CD14-positive monocyte (primary cell): ENCODE measurements around the gene GRM2. TPM values are rescaled to one million over a fixed set of nuclear protein-coding genes. Genes with fewer than 3 reads are reported as not detected.

Source experiments
- DNase-seq, 3 donors: peaks; one replicate each; pipeline ENCODE4 v3.0.0-alpha.2; 2011 to 2022
- H2AFZ ChIP-seq: 2 replicates; pipeline ENCODE4 v1.6.0; 2012; ENCODE audit warnings: mild to moderate bottlenecking, low read depth, low read length, inconsistent platforms; ENCODE audit not compliant: insufficient read depth, poor library complexity, severe bottlenecking
- H3K27ac ChIP-seq, 2 donors: 1 replicate in 1 of 2; 2 replicates in 1 of 2; pipeline ENCODE4 v1.5.1; 2012 to 2013; ENCODE audit warnings: low read length in 2 of 2, control low read depth in 1 of 2, inconsistent platforms in 1 of 2, low read depth in 1 of 2, mild to moderate bottlenecking in 1 of 2
- H3K27me3 ChIP-seq, 2 donors: one replicate each; pipeline versions ENCODE4 v1.6.0 to v1.6.1; 2011 to 2013; ENCODE audit warnings: low read length in 2 of 2; ENCODE audit not compliant: control insufficient read depth in 2 of 2, insufficient read depth in 2 of 2
- H3K36me3 ChIP-seq, 2 donors: replicated peaks in 1 of 2; 1 replicate in 1 of 2; 2 replicates in 1 of 2; pipeline versions ENCODE4 v1.5.1 to v1.6.1; 2012 to 2013; ENCODE audit warnings: low read length in 2 of 2, control low read depth in 1 of 2, inconsistent platforms in 1 of 2, mild to moderate bottlenecking in 1 of 2; ENCODE audit not compliant: insufficient read depth in 2 of 2, control insufficient read depth in 1 of 2
- H3K4me1 ChIP-seq, 2 donors: 1 replicate in 1 of 2; 2 replicates in 1 of 2; pipeline versions ENCODE4 v1.5.1 to v1.6.1; 2012 to 2013; ENCODE audit warnings: low read length in 2 of 2, control low read depth in 1 of 2, inconsistent platforms in 1 of 2, mild to moderate bottlenecking in 1 of 2, moderate library complexity in 1 of 2; ENCODE audit not compliant: insufficient read depth in 2 of 2, control insufficient read depth in 1 of 2
- H3K4me2 ChIP-seq: replicated peaks from 2 replicates; pipeline ENCODE3; 2012; ENCODE audit warnings: low read length, moderate library complexity, mild to moderate bottlenecking; ENCODE audit not compliant: poor library complexity, severe bottlenecking; ENCODE audit errors: extremely low read depth
- H3K4me3 ChIP-seq, 3 experiments: fragments of 200-600 bp in 1 of 3; sonication (generic) in 1 of 3; replicated peaks in 1 of 3; 1 replicate in 2 of 3; 2 replicates in 1 of 3; pipeline ENCODE4 v1.5.1; 2011 to 2013; ENCODE audit warnings: low read length in 3 of 3, mild to moderate bottlenecking in 3 of 3, control low read depth in 2 of 3, low read depth in 2 of 3, inconsistent platforms in 1 of 3, moderate library complexity in 1 of 3
- H3K79me2 ChIP-seq: 2 replicates; pipeline ENCODE4 v1.6.0; 2012; ENCODE audit warnings: mild to moderate bottlenecking, control low read depth, inconsistent platforms, low read length, moderate library complexity; ENCODE audit not compliant: insufficient read depth
- H3K9ac ChIP-seq: 2 replicates; pipeline ENCODE4 v1.6.0; 2017; ENCODE audit warnings: low read length, mild to moderate bottlenecking; ENCODE audit not compliant: insufficient read depth, poor library complexity, severe bottlenecking
- H3K9me3 ChIP-seq, 2 donors: replicated peaks in 1 of 2; 1 replicate in 1 of 2; 2 replicates in 1 of 2; pipeline versions ENCODE4 v1.5.1 to v1.6.1; 2012 to 2013; ENCODE audit warnings: low read length in 2 of 2, control low read depth in 1 of 2; ENCODE audit not compliant: control insufficient read depth in 1 of 2, insufficient read depth in 1 of 2
- H4K20me1 ChIP-seq: 2 replicates; pipeline ENCODE4 v1.6.0; 2012; ENCODE audit warnings: mild to moderate bottlenecking, low read length, control low read depth, moderate library complexity; ENCODE audit not compliant: insufficient read depth
- H3K27ac Mint-ChIP-seq, 7 donors: one replicate each; pipeline ENCODE4 v1.8.0; 2020; ENCODE audit warnings: mild to moderate bottlenecking in 7 of 7, mixed read lengths in 7 of 7, moderate library complexity in 6 of 7, inconsistent platforms in 2 of 7
- H3K27me3 Mint-ChIP-seq, 3 donors: one replicate each; pipeline ENCODE4 v1.8.0; 2021 to 2022; ENCODE audit warnings: low read depth in 3 of 3, mild to moderate bottlenecking in 3 of 3, mixed read lengths in 3 of 3, moderate library complexity in 3 of 3, inconsistent platforms in 1 of 3
- H3K36me3 Mint-ChIP-seq, 2 donors: one replicate each; pipeline ENCODE4 v1.8.0; 2020; ENCODE audit warnings: mixed read lengths in 2 of 2, inconsistent platforms in 1 of 2, mild to moderate bottlenecking in 1 of 2
- H3K4me1 Mint-ChIP-seq: one replicate; pipeline ENCODE4 v1.8.0; 2020; ENCODE audit warnings: mild to moderate bottlenecking, mixed read lengths
- H3K4me3 Mint-ChIP-seq, 2 donors: one replicate each; pipeline ENCODE4 v1.8.0; 2020; ENCODE audit warnings: mild to moderate bottlenecking in 2 of 2, mixed read lengths in 2 of 2, moderate library complexity in 1 of 2
- H3K9me3 Mint-ChIP-seq, 7 donors: one replicate each; pipeline ENCODE4 v1.8.0; 2020 to 2022; ENCODE audit warnings: mixed read lengths in 7 of 7, mild to moderate bottlenecking in 6 of 7, moderate library complexity in 6 of 7, inconsistent platforms in 2 of 7
- WGBS: methylation state at CpG from one replicate; pipeline ENCODE4 v1.1.5; 2013; ENCODE audit warnings: missing lambda C conversion rate; ENCODE audit not compliant: insufficient coverage; 5-methylcytosine and 5-hydroxymethylcytosine counted together
- intact Hi-C, 2 donors: fragments of 100-400 bp; cut with micrococcal nuclease; formaldehyde crosslinking; loops; one replicate each; pipeline versions ENCODE4 v1.15.0 to v1.15.1; 2023
- polyA plus RNA-seq, 3 donors: library from polyadenylated mRNA; depleted of rRNA in 1 of 3; unstranded in 2 of 3; stranded (reverse) in 1 of 3; fragments of 300-500 nt in 2 of 3; fragments of >200 nt in 1 of 3; fragmentation: Illumina TruSeq in 2 of 3; gene quantifications; 1 replicate in 2 of 3; 2 replicates in 1 of 3; pipeline ENCODE4 v1.2.3, GENCODE V29; 2012 to 2021
- TF ChIP-seq, protein P1 (sequence below): fragments of 200-600 bp; IDR thresholded peaks from one replicate; pipeline ENCODE4 v1.8.0; 2022; ENCODE audit warnings: antibody characterized with exemption, mild to moderate bottlenecking

GRM2 gene
- polyA plus RNA-seq, 3 donors, result 0.72 TPM; not detected in 2

DNA sequence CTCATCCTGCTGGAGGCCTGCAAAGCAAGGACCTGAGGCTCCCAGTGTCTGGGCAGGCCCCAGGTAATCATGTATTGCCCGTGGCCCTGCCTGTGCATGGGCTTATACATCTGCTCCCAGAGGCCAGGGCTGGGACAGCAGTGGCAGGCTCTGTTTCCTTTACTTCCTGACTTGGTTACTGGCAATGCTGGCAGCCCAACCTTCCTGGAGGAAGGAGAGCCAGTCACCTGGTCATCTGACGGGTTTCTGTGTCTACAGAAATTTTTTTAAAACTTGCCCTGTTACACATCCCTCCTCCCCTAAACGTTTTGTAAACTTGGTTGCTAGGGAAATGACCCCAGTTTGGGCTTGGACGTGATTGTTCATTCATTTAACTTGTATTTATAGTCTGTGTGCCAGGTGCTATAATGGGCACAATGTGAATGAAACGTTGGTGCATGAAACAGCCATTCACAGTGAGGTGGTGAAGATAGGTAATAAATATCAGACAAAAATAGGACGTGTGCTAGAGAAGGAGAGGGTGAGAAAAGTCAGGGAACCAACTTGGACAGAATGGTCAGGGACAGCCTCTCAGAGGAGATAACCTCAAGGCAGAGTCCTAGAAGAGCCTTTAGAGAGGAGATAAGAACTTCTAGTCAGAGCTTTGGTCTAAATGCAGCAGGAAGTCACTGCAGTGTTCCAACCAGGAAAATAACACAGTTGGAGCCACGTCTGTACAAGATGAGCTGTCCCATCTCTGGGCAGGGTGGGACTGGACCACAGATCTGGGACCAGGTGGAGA, 21.7 kb upstream of the GRM2 start:
- intact Hi-C loops, result loop anchor here in 1 of 2 donors (5.0 kb wide), 3 partner anchors 43 to 303 kb away; partner anchors contain the start of gene DCAF1
- H3K27ac Mint-ChIP-seq, result peak overlapping the region; percentile 6 to 91 (median 71)
- H3K9me3 ChIP-seq, result no peaks in the 10 kb centered on the region
- WGBS, result 51% methylated on average over 3 of the region's 7 CpGs
- H3K27me3 ChIP-seq, result no peaks in the 10 kb centered on the region
- no peak overlapping the region for H3K4me3 Mint-ChIP-seq
- H3K4me3 ChIP-seq, result no peak overlapping the region
- H4K20me1 ChIP-seq, result peaks cover 80% of the 10 kb centered on the region
- H3K9me3 Mint-ChIP-seq, result no peaks in the 10 kb centered on the region
- H3K4me1 Mint-ChIP-seq, result peaks cover 67% of the 10 kb centered on the region
- peaks cover 33% of the 10 kb centered on the region for H3K79me2 ChIP-seq
- peak overlapping the region in 1 of 2 donors; percentile 72 for H3K27ac ChIP-seq
- peaks cover 0 to 5% (median 3%) of the 10 kb centered on the region in 3 donors for H3K27me3 Mint-ChIP-seq
- H2AFZ ChIP-seq, result no peak overlapping the region
- peaks cover 38 to 73% of the 10 kb centered on the region in 2 donors for H3K36me3 ChIP-seq
- H3K4me2 ChIP-seq, result no peak overlapping the region
- no peak for DNase-seq
- H3K4me1 ChIP-seq, result peaks cover 40 to 46% of the 10 kb centered on the region in 2 donors
- peaks cover 59 to 75% of the 10 kb centered on the region in 2 donors for H3K36me3 Mint-ChIP-seq
- peak overlapping the region; percentile 36 for H3K9ac ChIP-seq
- TF ChIP-seq, protein P1, sequence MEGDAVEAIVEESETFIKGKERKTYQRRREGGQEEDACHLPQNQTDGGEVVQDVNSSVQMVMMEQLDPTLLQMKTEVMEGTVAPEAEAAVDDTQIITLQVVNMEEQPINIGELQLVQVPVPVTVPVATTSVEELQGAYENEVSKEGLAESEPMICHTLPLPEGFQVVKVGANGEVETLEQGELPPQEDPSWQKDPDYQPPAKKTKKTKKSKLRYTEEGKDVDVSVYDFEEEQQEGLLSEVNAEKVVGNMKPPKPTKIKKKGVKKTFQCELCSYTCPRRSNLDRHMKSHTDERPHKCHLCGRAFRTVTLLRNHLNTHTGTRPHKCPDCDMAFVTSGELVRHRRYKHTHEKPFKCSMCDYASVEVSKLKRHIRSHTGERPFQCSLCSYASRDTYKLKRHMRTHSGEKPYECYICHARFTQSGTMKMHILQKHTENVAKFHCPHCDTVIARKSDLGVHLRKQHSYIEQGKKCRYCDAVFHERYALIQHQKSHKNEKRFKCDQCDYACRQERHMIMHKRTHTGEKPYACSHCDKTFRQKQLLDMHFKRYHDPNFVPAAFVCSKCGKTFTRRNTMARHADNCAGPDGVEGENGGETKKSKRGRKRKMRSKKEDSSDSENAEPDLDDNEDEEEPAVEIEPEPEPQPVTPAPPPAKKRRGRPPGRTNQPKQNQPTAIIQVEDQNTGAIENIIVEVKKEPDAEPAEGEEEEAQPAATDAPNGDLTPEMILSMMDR, result no peak

DNA sequence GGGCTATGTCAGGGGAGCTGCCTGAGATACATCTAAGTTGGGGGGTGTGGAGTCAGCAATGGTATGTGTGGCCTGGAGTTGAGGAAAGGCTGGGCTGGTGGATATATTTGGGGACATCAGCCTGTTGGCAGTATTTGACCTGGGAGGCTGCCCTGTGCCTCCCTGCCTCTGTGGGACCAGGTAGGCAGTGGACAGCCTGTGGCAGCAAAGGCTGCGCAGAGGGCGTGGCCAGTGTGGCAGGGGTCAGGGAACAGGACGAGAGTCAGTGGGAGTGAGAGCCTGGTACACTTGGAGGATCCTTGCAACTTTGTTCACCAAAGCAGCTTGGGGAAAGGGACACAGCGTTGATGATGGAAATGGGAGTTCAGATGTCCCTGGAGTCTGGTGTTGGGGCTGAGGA, 20.8 kb upstream of the GRM2 start:
- Histone ChIP-seq H3K9ac (peak overlapping the region; percentile 36), H3K79me2 (peaks cover 30% of the 10 kb centered on the region), H3K4me1 (peaks cover 31 to 37% of the 10 kb centered on the region in 2 donors), H3K27me3 (no peaks in the 10 kb centered on the region), H3K4me3 (peak overlapping the region in 1 of 3 experiments; percentile 22), H2AFZ (no peak overlapping the region), H3K27ac (peak overlapping the region; percentile 18 to 72), H3K36me3 (peaks cover 44 to 82% of the 10 kb centered on the region in 2 donors), H3K9me3 (no peaks in the 10 kb centered on the region), H3K4me2 (peak overlapping the region; percentile 40), H4K20me1 (peaks cover 78% of the 10 kb centered on the region)
- intact Hi-C loops, result no loop called here
- peaks cover 58% of the 10 kb centered on the region for H3K4me1 Mint-ChIP-seq
- 72% methylated on average over 4 of the region's 4 CpGs for WGBS
- TF ChIP-seq, protein P1, result no peak
- DNase-seq, result no peak
- H3K27me3 Mint-ChIP-seq, result peaks cover 0 to 5% (median 3%) of the 10 kb centered on the region in 3 donors
- H3K36me3 Mint-ChIP-seq, result peaks cover 67 to 83% of the 10 kb centered on the region in 2 donors
- peak overlapping the region; percentile 70 to 91 (median 79) for H3K27ac Mint-ChIP-seq
- H3K9me3 Mint-ChIP-seq, result no peaks in the 10 kb centered on the region
- peak overlapping the region in 1 of 2 donors; percentile 44 for H3K4me3 Mint-ChIP-seq
